ENCODE results near the gene WRAP73. TPM values are rescaled to one million over a fixed set of nuclear protein-coding genes. Genes with fewer than 3 reads are reported as not detected.

Gene WRAP73
- total and polyA plus RNA-seq, 2 experiments from 2014 or later, result 16.9 to 20.2 TPM

DNA sequence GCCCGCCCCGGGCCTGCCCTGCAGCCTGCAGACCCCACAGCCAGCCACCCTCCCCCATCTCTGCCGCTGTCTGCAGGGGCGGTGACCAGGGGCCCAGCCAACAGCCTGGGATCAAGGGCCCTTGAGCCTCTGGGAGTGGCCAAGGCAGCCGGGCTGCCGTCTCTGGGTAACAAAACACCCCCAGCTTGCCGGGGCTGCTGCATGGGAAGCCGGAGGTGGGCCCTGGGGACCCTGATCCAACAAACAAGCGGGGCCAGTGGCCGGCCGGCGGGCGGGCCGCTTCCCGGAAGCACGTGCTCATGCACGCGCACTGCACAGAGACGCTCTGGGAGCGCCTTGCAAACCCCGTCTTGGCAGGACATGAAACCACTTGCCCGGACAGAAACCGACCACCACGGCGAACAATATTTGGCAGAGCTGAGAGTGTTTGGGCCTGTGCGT, 51.8 kb downstream of the WRAP73 start:
- Histone ChIP-seq H2AFZ (no peak overlapping the region), H3K79me2 (ENCODE audit: insufficient read depth) (no peaks in the 10 kb centered on the region), H3K36me3 (ENCODE audit: low read depth) (no peaks in the 10 kb centered on the region), H3K4me2 (ENCODE audit: unreplicated experiment) (no peak overlapping the region), H3K27me3 (replicated peaks; ENCODE audit: insufficient read depth) (no peaks in the 10 kb centered on the region), H3K9me2 (ENCODE audit: insufficient read depth) (no peaks in the 10 kb centered on the region), H3K27ac (no peak overlapping the region), H3K9ac (no peak overlapping the region), H3K4me3 (no peak overlapping the region), H4K20me1 (ENCODE audit: insufficient read depth) (no peaks in the 10 kb centered on the region), H3K9me3 (ENCODE audit: low read depth) (no peaks in the 10 kb centered on the region), H3F3A (ENCODE audit: insufficient read depth) (no peaks in the 10 kb centered on the region), H3K4me1 (ENCODE audit: insufficient read depth) (no peaks in the 10 kb centered on the region)
- in situ Hi-C loops (cut with MboI), result no loop called here
- TF ChIP-seq EZH2phosphoT487 (IDR thresholded peaks at IDR 0.05; ENCODE audit: insufficient read depth, low read depth), result no peak
- no peak for TF ChIP-seq EZH2 (IDR thresholded peaks at IDR 0.05; ENCODE audit: insufficient read depth, poor library complexity, severe bottlenecking)
- DNase-seq, result no peak
- WGBS, 2 experiments (ENCODE audit: low coverage in 1 of 2, low lambda C conversion rate in 2 of 2, missing lambda C conversion rate in 2 of 2), result 81 to 84% methylated on average over 17 to 26 of the region's 26 CpGs

- Histone ChIP-seq H3K4me3 (no peak overlapping the region), H3K9me2 (ENCODE audit: insufficient read depth) (no peaks in the 10 kb centered on the region)
- 72 to 74% methylated on average over 11 of the region's 11 CpGs for WGBS, 2 experiments (ENCODE audit: low coverage in 1 of 2, low lambda C conversion rate in 2 of 2, missing lambda C conversion rate in 2 of 2)
These were observed 52.3 kb downstream of the WRAP73 start for GRCh38 chr1:3597599-3597964.

GRCh38 chr1:3596663-3597598, 53.0 kb downstream of the WRAP73 start:
- Histone ChIP-seq H3K27ac (no peak overlapping the region), H3K4me3 (no peak overlapping the region), H3K79me2 (ENCODE audit: insufficient read depth) (no peaks in the 10 kb centered on the region), H3F3A (ENCODE audit: insufficient read depth) (no peaks in the 10 kb centered on the region), H3K9me3 (ENCODE audit: low read depth) (no peaks in the 10 kb centered on the region), H3K27me3 (replicated peaks; ENCODE audit: insufficient read depth) (no peaks in the 10 kb centered on the region), H2AFZ (no peak overlapping the region), H4K20me1 (ENCODE audit: insufficient read depth) (no peaks in the 10 kb centered on the region), H3K9ac (no peak overlapping the region), H3K4me2 (ENCODE audit: unreplicated experiment) (no peak overlapping the region), H3K36me3 (ENCODE audit: low read depth) (no peaks in the 10 kb centered on the region), H3K9me2 (ENCODE audit: insufficient read depth) (no peaks in the 10 kb centered on the region), H3K4me1 (ENCODE audit: insufficient read depth) (no peaks in the 10 kb centered on the region)
- WGBS, 2 experiments (ENCODE audit: low coverage in 1 of 2, low lambda C conversion rate in 2 of 2, missing lambda C conversion rate in 2 of 2), result 72 to 73% methylated on average over 23 to 29 of the region's 29 CpGs
- DNase-seq, result no peak
- in situ Hi-C loops (cut with MboI), result no loop called here
- no peak for TF ChIP-seq EZH2phosphoT487 (IDR thresholded peaks at IDR 0.05; ENCODE audit: insufficient read depth, low read depth)
- no peak for TF ChIP-seq EZH2 (IDR thresholded peaks at IDR 0.05; ENCODE audit: insufficient read depth, poor library complexity, severe bottlenecking)

More at GRCh38 chr1:3597599-3597964, 52.3 kb downstream of the WRAP73 start:
- no peaks in the 10 kb centered on the region for H3K4me1 ChIP-seq (ENCODE audit: insufficient read depth)
- H3F3A ChIP-seq (ENCODE audit: insufficient read depth), result no peaks in the 10 kb centered on the region
- no peaks in the 10 kb centered on the region for H3K36me3 ChIP-seq (ENCODE audit: low read depth)
- no peaks in the 10 kb centered on the region for H3K79me2 ChIP-seq (ENCODE audit: insufficient read depth)
- H3K27me3 ChIP-seq (replicated peaks; ENCODE audit: insufficient read depth), result no peaks in the 10 kb centered on the region
- in situ Hi-C loops (cut with MboI), result no loop called here
- H4K20me1 ChIP-seq (ENCODE audit: insufficient read depth), result no peaks in the 10 kb centered on the region
- no peak overlapping the region for H2AFZ ChIP-seq
- H3K9ac ChIP-seq, result no peak overlapping the region
- no peak for DNase-seq
- H3K4me2 ChIP-seq (ENCODE audit: unreplicated experiment), result no peak overlapping the region
- TF ChIP-seq EZH2 (IDR thresholded peaks at IDR 0.05; ENCODE audit: insufficient read depth, poor library complexity, severe bottlenecking) (no peak), EZH2phosphoT487 (IDR thresholded peaks at IDR 0.05; ENCODE audit: insufficient read depth, low read depth) (no peak)
- no peaks in the 10 kb centered on the region for H3K9me3 ChIP-seq (ENCODE audit: low read depth)
- H3K27ac ChIP-seq, result no peak overlapping the region

- H3K9ac ChIP-seq, result no peak overlapping the region
- 52 to 57% methylated on average over 6 of the region's 7 CpGs for WGBS, 2 experiments (ENCODE audit: low coverage in 1 of 2, low lambda C conversion rate in 2 of 2, missing lambda C conversion rate in 2 of 2)
- H3K79me2 ChIP-seq (ENCODE audit: insufficient read depth), result no peaks in the 10 kb centered on the region
- H2AFZ ChIP-seq, result no peak overlapping the region
- H4K20me1 ChIP-seq (ENCODE audit: insufficient read depth), result no peaks in the 10 kb centered on the region
- H3K9me2 ChIP-seq (ENCODE audit: insufficient read depth), result no peaks in the 10 kb centered on the region
- DNase-seq, result no peak
- H3K36me3 ChIP-seq (ENCODE audit: low read depth), result no peaks in the 10 kb centered on the region
- TF ChIP-seq EZH2phosphoT487 (IDR thresholded peaks at IDR 0.05; ENCODE audit: insufficient read depth, low read depth) (no peak), EZH2 (IDR thresholded peaks at IDR 0.05; ENCODE audit: insufficient read depth, poor library complexity, severe bottlenecking) (no peak)
- in situ Hi-C loops (cut with MboI), result no loop called here
- H3K4me2 ChIP-seq (ENCODE audit: unreplicated experiment), result no peak overlapping the region
- H3K27ac ChIP-seq, result no peak overlapping the region
- no peaks in the 10 kb centered on the region for H3F3A ChIP-seq (ENCODE audit: insufficient read depth)
- no peak overlapping the region for H3K4me3 ChIP-seq
- no peaks in the 10 kb centered on the region for H3K9me3 ChIP-seq (ENCODE audit: low read depth)
- H3K4me1 ChIP-seq (ENCODE audit: insufficient read depth), result no peaks in the 10 kb centered on the region
- H3K27me3 ChIP-seq (replicated peaks; ENCODE audit: insufficient read depth), result no peaks in the 10 kb centered on the region
These were observed 54.0 kb downstream of the WRAP73 start for GRCh38 chr1:3595949-3596348.

Measured in GM23248 (cell line).